Activated CD4-positive, CD25-positive, alpha-beta regulatory T cell (primary cell): ENCODE measurements around the gene AFG3L2.

ENCODE experiments used
- DNase-seq, 4 experiments: peaks; one replicate each; lab custom pipeline; 2025; lab: John Stamatoyannopoulos, UW

AFG3L2 gene

DNA sequence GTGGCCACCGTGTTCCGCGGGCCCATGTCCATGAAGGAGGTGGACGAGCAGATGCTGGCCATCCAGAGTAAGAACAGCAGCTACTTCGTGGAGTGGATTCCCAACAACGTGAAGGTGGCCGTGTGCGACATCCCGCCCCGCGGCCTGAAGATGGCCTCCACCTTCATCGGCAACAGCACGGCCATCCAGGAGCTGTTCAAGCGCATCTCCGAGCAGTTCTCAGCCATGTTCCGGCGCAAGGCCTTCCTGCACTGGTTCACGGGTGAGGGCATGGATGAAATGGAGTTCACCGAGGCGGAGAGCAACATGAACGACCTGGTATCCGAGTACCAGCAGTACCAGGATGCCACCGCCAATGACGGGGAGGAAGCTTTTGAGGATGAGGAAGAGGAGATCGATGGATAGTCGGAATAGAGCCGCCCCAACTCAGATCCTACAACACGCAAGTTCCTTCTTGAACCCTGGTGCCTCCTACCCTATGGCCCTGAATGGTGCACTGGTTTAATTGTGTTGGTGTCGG lies 51.2 kb downstream of the AFG3L2 start:
- DNase-seq, result no peak

DNA sequence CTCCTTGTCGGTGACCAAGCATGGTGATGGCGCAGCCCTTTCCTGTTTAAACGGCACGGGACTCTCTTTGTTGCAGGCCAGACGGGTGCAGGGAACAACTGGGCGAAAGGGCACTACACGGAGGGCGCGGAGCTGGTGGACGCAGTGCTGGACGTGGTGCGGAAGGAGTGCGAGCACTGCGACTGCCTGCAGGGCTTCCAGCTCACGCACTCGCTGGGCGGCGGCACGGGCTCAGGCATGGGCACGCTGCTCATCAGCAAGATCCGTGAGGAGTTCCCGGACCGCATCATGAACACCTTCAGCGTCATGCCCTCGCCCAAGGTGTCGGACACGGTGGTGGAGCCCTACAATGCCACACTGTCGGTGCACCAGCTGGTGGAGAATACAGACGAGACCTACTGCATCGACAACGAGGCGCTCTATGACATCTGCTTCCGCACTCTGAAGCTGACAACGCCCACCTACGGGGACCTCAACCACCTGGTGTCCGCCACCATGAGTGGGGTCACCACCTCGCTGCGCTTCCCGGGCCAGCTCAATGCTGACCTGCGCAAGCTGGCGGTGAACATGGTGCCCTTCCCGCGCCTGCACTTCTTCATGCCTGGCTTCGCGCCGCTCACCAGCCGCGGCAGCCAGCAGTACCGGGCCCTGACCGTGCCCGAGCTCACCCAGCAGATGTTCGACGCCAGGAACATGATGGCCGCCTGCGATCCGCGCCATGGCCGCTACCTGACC lies 51.9 kb downstream of the AFG3L2 start:
- DNase-seq, result no peak

DNA sequence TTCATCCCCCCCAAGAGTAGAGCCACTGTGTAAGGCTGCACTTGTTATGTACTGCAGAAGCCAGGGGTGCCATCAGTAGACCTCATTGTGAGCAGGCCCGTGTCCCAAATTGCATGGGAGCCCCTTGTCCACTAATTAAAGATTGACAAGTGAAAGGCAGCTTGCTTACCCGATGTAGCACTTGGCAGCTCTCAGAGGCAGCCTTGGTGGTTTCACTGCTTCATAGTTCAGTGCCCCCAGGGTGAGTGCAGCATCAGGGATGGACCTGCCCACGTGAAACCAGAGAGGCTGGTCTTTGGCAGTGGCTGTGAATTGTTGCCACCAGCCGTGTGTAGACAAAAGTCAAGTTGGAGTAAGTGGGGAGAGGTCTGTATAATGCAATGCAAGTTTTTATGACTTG lies 55.7 kb downstream of the AFG3L2 start:
- DNase-seq, result no peak

DNA sequence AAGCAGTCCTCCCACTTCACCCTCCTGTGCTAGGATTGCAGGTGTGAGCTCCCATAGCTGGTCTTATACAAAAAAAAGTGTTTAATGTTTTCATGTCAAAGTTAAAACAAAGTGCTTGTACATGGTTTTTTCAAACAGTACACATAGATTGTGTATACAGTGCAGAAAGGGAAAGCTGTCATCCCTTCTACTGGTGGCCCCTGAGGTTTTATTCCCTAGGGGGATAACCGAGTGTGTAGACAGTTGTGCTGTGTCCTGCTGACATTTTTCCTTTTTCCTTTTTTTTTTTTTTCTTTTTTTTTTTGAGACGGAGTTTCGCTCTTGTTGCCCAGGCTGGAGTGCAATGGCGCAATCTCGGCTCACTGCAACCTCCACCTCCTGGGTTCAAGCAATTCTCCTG lies 58.2 kb downstream of the AFG3L2 start:
- DNase-seq, result no peak

DNA sequence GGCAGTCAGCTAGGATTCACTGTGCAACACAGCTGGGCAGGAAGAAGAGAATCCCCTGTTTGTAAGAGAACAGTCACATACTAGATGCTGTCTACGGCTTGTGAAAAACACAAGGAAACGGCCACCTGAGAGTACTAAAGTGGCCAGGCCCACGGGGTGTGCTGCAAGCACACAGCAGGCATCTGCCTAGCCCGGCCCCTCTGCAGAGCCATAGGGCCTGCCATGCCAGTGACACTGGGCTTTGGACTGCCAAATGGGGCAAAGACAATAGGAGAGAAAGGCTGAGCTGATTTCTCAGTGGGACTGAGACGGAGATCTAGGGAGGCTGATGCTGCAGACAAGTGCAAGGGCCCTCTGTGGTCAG lies 58.7 kb downstream of the AFG3L2 start:
- no peak for DNase-seq

- no peak for DNase-seq
Measured at GRCh38 chr18:12317664-12318333, 59.2 kb downstream of the AFG3L2 start.

- DNase-seq, result no peak
Measured at GRCh38 chr18:12315911-12316310, 61.1 kb downstream of the AFG3L2 start.

GRCh38 chr18:12315490-12315889 lies 61.5 kb downstream of the AFG3L2 start:
- DNase-seq, result no peak

DNA sequence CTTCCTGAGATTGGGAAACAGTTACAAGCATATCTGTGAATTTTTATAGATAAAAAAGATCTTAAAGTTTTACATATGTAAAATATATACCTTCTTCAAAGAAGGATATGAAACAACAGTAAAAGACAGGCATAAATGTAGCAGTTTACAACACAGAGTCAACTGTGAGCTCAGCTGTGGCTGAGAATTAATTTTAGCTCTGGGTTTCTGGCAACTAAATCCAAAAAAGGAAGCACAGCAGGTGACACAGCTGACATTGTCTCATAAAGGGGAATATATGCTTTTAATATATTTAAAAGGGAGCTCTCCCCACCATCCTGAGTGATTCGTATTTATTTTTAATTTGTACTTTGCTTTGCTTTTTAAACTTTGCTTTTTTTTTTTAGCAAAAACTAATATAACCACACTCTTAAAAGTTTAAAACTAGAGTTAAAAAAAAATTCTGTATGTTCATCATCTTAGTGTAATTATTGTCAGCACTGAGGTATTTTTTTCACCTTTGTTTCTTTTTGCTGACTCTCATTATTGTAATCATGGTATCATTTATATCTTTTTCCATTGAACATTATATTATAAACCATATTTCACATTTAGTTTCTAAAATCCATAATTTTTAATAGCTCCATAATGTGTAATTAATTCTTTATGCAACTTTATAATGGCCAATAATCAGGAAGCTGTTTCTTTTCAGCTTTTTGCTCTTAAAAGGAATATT lies 62.3 kb downstream of the AFG3L2 start:
- no peak for DNase-seq

DNA sequence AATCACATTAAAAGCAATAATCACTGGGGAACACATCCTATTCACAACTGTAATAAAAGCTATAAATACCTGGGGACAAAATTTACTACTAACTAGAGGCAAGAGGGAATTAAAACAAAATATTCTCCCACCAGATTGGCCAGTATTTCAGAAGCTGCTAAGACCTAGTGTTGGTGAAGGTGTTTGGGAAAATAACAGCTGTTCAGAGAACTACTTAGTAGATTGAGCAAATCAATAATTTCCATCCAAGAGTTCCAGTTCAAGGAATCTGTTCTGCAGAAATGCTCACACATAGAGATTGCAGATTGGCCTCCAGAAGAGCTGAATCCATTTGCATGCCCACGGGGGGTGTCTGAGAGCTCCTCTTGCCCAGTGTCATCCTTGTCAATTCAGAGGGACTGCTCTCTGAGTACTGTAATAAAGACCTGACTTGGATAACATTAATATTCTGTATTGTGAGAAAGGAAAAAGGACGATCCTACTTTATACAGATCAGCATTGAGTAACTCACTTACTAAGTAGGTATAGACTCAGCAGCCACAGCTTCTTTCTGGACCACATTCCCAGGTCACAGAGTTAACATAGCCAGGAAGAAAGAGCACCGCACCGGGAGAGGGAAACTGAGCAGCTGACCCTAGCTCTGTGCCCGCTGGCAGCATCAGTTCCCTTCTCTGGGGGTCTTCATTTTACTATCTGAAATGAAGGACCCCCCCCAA lies 63.3 kb downstream of the AFG3L2 start:
- DNase-seq, result no peak

- no peak for DNase-seq
Measured at GRCh38 chr18:12312976-12313375, 64.1 kb downstream of the AFG3L2 start.

DNA sequence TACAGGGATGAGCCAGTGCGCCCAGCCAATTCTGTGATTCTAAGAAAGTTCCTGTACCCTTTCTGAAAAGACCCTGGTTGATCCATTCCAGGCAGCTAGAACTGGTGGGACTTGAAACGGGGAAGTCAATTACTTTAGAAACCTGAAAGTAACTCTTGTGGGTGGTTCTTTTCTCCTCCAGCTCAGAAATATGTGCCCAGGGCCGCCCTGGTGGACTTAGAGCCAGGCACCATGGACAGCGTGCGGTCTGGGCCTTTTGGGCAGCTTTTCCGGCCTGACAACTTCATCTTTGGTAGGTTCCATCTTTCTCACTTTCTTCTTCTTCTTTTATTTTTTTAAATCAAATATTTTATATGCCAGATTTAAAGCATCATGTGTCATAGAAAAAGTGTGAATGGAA lies 66.3 kb downstream of the AFG3L2 start:
- DNase-seq, result no peak

DNA sequence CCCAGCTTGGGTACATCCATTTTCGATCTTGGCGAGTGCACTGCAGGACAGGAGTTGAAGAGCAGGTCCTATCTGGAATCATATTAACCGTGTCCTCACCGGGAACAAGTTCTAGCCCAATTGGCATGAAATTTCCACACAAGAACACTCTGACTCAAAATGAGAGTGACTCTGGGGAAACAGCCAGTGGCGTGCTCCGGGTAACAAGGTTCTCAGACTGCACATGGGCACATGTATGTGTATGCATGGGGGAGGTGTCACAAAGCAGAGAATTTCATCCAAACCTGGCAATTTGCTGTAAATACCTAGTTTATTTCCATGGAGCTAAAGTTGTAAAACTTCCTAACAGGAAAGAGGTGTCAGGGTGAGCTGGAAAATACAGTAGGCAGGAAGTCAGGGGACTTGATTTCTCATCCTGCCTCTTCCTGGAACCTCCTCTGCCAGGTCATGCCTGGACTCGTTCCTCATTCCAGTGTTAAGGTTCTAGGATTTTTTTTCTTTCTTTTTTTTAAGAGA lies 67.3 kb downstream of the AFG3L2 start:
- DNase-seq, result no peak

GRCh38 chr18:12308386-12309100 lies 68.5 kb downstream of the AFG3L2 start:
- DNase-seq, result no peak

GRCh38 chr18:12307701-12308385 lies 69.2 kb downstream of the AFG3L2 start, which contains the start of gene TUBB6:
Gene TUBB6 (plus strand): TSS chr18:12308241. CDS start chr18:12308293, 52 bp downstream.
- no peak for DNase-seq

- DNase-seq, result no peak
Measured at GRCh38 chr18:12306752-12307700, 70.0 kb downstream of the AFG3L2 start.

DNA sequence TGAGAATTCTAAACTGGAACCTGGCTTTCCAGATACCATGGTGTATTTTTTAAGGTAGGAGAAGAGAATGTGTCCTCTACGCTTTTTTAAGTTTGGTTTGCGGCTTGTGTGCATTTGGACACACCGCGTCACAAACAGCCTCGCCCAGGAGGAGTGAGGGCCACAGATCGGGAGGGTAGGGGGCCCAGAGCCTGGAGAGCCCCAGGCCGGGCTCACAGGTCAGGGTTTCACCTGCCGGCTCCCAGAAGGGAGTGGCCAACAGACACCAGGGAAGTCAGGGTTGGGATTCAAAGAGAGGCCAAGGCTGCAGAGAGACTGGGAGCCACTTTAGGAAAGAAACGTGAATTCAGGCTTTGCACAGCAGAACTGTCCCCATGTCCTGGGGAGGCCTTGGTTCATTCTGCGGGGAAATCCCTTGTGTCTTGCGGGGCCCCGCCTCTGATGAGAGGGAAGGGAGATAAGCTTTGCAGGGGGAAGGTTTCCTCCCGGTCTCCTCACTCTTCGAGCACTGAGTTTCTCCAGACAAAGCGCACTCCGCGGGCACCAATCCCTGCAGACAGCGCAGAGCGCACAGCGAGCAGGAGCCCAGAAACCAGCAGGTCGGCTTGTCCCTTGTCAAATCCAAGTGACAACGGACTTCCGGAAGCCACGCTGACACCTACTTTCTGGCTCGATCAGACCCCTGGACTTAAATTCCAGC lies 70.9 kb downstream of the AFG3L2 start:
- DNase-seq, result no peak

DNA sequence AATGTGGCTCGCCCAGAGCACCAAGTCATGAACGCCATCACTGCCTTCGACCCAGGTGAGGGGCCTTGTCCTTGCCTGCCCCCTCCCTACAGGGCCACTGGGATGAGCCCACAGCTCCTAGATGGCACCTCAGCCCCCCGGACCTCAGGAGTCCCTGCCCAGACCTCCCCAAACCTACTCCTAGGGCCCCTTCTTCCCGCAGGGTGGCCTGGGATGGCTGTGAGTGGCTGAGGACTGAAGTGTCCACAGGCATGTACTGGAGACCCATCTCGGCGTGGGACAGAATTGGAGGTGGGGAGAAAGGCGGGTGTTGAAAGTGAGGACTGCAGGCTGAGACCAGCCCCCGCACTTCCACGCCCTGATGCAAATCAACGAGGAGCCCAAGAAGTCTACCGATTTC lies 71.8 kb downstream of the AFG3L2 start:
- DNase-seq, result no peak
